GM19193 (cell line): ENCODE results near the gene PDPR.
"Not testable (repeated sequence)": the region's sequence is repeated elsewhere in the genome, so short reads cannot be mapped to it uniquely, and the experiment has no call there.

ENCODE experiments used
- POLR2A ChIP-seq: IDR thresholded peaks from 4 replicates; pipeline ENCODE4 v1.6.1; 2011; ENCODE audit not compliant: insufficient read depth, insufficient read length; ENCODE audit errors: extremely low read depth

Gene PDPR

GRCh38 chr16:70113982-70114826 lies at the start of gene PDPR:
TSS of gene PDPR (plus strand) at chr16:70114332. CDS start at chr16:70120493, 6,161 bp downstream.
- TF ChIP-seq POLR2A: not testable (repeated sequence)

GRCh38 chr16:70151391-70151790 lies 37.3 kb downstream of the PDPR start:
- no peak for TF ChIP-seq POLR2A

GRCh38 chr16:70151941-70152509 lies 37.9 kb downstream of the PDPR start:
- TF ChIP-seq POLR2A: no peak

GRCh38 chr16:70152578-70153302 lies 38.6 kb downstream of the PDPR start:
- no peak for TF ChIP-seq POLR2A

- TF ChIP-seq POLR2A: no peak
These were observed 42.3 kb downstream of the PDPR start for GRCh38 chr16:70156207-70156978.

- no peak for TF ChIP-seq POLR2A
These were observed 43.0 kb downstream of the PDPR start for GRCh38 chr16:70157105-70157476.

GRCh38 chr16:70157477-70158260 lies 43.5 kb downstream of the PDPR start:
- no peak for TF ChIP-seq POLR2A

- TF ChIP-seq POLR2A: no peak
These were observed 44.3 kb downstream of the PDPR start for GRCh38 chr16:70158261-70158939.

GRCh38 chr16:70159355-70160348 lies 45.5 kb downstream of the PDPR start:
- no peak for TF ChIP-seq POLR2A

- TF ChIP-seq POLR2A: no peak
These were observed 46.3 kb downstream of the PDPR start for GRCh38 chr16:70160388-70160787.

- no peak for TF ChIP-seq POLR2A
These were observed 46.7 kb downstream of the PDPR start for GRCh38 chr16:70160821-70161220.

- no peak for TF ChIP-seq POLR2A
These were observed 47.2 kb downstream of the PDPR start for GRCh38 chr16:70161350-70161749.
